ENCODE measurements around the gene CTBP2.

CTBP2 gene

DNA sequence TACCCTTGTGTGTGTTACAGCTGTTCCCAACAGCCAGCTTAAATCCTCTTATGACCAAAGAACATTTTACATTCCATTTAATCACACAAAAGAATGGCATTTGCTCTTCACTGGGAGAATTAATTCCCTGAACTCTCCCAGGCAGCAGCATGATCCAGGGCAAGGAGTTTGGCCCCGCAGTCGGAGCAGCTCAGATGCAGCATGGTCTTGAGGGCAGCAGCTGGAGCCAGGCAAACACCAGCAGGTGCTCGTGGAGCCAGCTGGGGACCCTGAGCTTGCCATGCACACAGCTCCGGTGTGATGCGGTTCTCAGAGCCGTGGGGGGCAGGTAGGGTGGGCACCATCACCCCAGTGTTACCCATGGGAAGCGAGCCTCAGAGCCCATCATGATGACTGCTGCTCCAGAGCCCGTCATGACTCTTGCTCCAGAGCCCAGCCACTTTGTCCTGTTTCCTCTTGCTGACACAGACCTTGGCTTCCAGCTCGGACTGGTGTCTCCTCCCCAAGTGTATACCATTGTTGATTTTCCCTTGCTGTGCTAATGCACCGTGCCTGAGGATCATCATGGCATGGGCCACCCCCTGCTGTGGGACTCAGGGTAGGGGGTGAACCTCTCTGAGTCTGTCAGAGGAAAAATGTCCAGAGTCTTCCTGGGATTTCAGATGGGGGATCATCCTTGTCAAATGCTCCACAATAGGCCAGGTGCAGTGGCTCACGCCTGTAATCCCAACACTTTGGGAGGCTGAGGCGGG is 142.6 kb downstream of the CTBP2 start:
- DNase-seq: no peak

GRCh38 chr10:125016611-125017202 is 143.7 kb downstream of the CTBP2 start:
- no peak for DNase-seq

- DNase-seq: no peak
Observed at GRCh38 chr10:125016123-125016522, 144.2 kb downstream of the CTBP2 start.

DNA sequence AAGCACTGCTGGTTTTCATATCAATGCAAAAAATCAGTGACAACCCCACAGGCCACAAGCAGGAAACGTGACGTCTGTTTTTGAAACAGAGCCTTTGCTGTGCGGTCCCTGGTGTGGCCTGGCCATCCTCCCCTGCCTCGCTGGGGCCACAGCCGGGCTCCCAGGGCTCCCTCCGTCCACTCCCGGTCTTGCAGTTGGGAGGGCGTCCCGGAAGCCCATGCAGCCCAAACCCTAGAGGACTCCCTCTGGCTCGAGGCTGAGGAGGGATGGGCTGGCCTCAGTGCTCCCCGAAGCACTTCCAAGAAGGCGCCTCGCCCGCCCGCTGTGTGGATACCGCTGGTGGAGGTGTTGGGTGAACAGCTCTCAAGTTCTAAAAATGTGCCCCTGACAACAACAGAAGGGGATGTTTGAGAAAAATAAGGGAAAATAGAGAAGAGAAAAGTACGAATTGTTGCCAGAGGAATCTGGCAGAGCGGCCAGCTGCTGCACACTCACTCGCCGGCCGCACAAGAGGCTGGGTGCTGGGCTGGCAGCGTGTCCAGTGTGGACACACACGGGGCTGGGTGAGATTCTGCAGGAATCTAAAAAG is 144.9 kb downstream of the CTBP2 start:
- DNase-seq: no peak

DNA sequence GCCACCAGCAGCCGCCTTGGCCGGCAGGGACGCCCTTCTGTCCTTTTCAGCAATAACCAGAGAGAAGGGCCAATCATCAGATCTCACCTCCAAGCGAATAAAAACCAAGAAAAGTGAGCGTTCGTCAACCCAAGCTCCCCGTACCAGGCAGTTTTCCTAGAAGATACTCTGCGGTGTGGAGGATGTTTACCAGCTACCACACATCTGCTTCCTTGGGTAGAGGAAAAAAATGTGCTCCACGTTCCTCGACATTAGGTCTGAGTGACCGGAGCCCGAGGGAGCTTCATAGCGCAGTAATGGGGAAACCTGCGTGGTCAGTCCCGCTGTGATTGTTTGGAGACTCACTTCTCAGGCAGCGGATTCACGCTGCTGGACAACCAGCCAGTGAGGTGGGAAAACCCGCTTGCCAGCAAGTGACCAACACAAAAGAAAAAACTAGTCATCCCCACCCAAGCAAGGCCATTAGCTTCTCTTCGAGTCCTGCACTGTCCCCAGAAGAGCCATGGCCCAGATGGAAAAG is 145.5 kb downstream of the CTBP2 start:
- no peak for DNase-seq

GRCh38 chr10:125014086-125014830 is 146.1 kb downstream of the CTBP2 start:
- DNase-seq: no peak

GRCh38 chr10:125013529-125013872 is 146.9 kb downstream of the CTBP2 start:
- no peak for DNase-seq

DNA sequence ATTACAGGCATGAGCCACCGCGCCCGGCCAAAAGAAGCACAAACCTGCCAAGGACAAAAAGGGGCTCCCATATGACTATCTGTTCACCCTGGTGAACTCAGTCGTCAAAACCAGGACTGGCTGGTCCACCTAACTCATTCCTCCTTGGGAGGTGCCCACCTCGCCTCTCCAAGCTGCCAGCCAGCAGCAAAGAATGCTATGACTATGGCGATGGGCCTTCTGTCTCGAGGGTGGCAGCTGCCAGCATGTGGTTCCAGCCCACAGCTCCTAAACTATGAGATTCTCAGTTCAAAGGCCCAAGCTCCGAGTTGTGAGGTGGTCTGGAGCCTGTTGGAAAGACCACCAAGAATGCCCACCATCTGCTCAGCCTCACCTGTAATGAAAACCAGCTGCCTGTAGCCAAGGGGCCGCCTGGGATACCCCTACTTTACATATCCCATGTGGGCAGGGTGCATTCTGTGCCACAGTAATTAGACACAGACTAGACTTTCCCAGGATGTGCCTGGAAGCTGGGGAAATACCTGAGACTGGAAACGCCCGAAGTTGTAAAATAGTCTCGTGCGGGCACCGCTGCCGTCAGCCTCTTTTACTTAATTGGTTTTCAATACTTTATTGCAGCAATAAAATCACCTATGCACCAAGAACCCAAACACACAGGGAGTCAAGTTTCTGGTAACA is 147.4 kb downstream of the CTBP2 start:
- no peak for DNase-seq

- DNase-seq: no peak
Observed at GRCh38 chr10:125011926-125012705, 148.2 kb downstream of the CTBP2 start.

GRCh38 chr10:125011171-125011925 is 149.0 kb downstream of the CTBP2 start:
- no peak for DNase-seq

DNA sequence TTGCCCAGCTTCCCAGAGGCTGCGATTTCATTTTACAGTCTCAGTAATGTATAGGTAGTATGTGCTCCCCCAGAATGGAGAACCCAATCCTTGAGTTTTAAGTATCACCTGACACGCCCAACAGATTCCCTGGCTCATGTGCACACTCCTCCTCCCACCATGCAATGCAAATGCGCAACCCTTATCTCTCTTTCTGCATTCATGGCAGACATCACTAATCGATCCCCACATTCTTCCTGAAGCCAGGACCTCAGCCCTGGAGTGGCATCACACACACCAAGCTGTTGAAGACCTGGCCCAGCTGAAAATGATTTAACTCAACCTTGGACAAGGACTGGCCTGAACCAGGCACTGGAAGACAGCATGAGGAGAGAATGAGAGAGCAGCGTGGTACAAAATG is 150.0 kb downstream of the CTBP2 start:
- DNase-seq: no peak

- DNase-seq: no peak
Observed at GRCh38 chr10:125009661-125010161, 150.7 kb downstream of the CTBP2 start.

GRCh38 chr10:125008689-125009638 is 151.4 kb downstream of the CTBP2 start:
- DNase-seq: no peak

DNA sequence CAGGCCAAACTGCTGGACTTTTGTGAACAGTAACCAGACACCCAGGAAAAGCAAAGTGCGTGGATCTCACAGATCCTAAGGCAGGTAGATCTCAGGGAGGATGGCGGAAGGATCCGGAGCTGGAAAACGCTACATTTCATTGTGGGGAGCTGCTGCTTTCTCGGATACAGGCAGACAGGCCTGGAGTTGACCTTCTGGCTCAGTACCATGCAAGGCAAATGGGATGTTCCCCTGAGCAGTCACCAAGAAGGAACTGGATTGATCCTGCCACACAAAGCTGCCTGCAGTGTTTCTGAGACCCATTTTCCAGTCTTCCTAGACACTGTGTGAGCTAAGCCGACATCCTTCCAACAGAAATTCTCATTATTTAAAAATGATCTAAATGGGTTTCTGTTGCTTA is 152.9 kb downstream of the CTBP2 start:
- no peak for DNase-seq

DNA sequence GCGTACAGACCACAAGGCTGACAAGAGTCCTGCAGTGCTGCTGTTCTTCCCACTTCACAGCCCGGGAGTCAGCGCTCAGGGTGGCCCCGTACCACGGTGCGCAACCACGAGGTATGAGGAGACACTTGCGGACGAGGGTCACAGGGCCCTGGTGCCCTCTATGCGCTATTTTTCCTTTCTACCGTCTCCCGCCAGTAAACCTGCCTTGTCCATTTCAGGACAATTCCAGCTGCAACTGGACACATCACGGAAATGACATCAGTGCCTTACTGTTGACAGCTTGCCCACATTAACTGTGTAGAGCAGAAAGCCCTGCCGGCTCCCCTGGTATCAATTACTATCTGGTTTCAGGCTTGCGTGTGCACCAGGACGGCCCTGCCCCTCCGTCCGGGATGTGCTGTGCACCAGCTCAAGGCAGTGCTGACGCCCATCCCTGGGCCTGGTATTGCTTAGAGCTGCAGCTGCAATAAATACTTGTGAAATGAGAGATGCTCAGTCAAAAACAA is 153.4 kb downstream of the CTBP2 start:
- DNase-seq: no peak

- no peak for DNase-seq
Observed at GRCh38 chr10:125006188-125006680, 154.1 kb downstream of the CTBP2 start.

- no peak for DNase-seq
Observed at GRCh38 chr10:125005312-125006187, 154.8 kb downstream of the CTBP2 start.

GRCh38 chr10:125004571-125005311 is 155.6 kb downstream of the CTBP2 start:
- DNase-seq: no peak

All from kidney glomerular epithelial cell (primary cell).